Lung (tissue), 12 donors: ENCODE measurements around the gene TPRG1. TPM values are rescaled to one million over a fixed set of nuclear protein-coding genes. Genes with fewer than 3 reads are reported as not detected.

Source experiments
- ATAC-seq: fragments of 200-7000 bp; cut with Tn5 transposase; one replicate; pipeline ENCODE4 v1.9.1; 2020; ENCODE audit warnings: moderate number of reproducible peaks; ENCODE audit not compliant: insufficient read depth, low FRiP score
- DNase-seq, 3 donors: peaks; one replicate each; pipeline ENCODE4 v3.0.0-alpha.2; 2013 to 2017
- H3K27ac ChIP-seq, 2 donors: one replicate each; pipeline ENCODE4 v1.5.1; 2013; ENCODE audit warnings: mild to moderate bottlenecking in 2 of 2, moderate library complexity in 2 of 2, control low read depth in 1 of 2, inconsistent platforms in 1 of 2, low read depth in 1 of 2, low read length in 1 of 2
- H3K27me3 ChIP-seq, 3 donors: one replicate each; pipeline ENCODE4 v1.5.1; 2013; ENCODE audit warnings: low read length in 2 of 3; ENCODE audit not compliant: control insufficient read depth in 3 of 3, insufficient read depth in 3 of 3
- H3K36me3 ChIP-seq, 4 donors: one replicate each; pipeline ENCODE4 v1.5.1; 2013; ENCODE audit warnings: low read length in 4 of 4, mild to moderate bottlenecking in 1 of 4, moderate library complexity in 1 of 4; ENCODE audit not compliant: control insufficient read depth in 4 of 4, insufficient read depth in 4 of 4
- H3K4me1 ChIP-seq, 5 donors: one replicate each; pipeline ENCODE4 v1.5.1; 2013; ENCODE audit warnings: low read length in 5 of 5, mild to moderate bottlenecking in 2 of 5, moderate library complexity in 1 of 5; ENCODE audit not compliant: control insufficient read depth in 5 of 5, insufficient read depth in 5 of 5
- H3K4me3 ChIP-seq: one replicate; pipeline ENCODE4 v1.5.1; 2013; ENCODE audit warnings: mild to moderate bottlenecking, control low read depth, moderate library complexity
- H3K9ac ChIP-seq, 2 donors: one replicate each; pipeline ENCODE4 v1.5.1; 2013; ENCODE audit warnings: low read length in 2 of 2, control low read depth in 1 of 2; ENCODE audit not compliant: insufficient read depth in 1 of 2
- H3K9me3 ChIP-seq, 4 donors: one replicate each; pipeline ENCODE4 v1.5.1; 2013; ENCODE audit warnings: low read length in 3 of 4, mild to moderate bottlenecking in 1 of 4, moderate library complexity in 1 of 4; ENCODE audit not compliant: control insufficient read depth in 4 of 4, insufficient read depth in 3 of 4
- WGBS, 2 donors: extraction: QIAGEN DNeasy Blood & Tissue Kit; methylation state at CpG; one replicate each; pipeline ENCODE4 v1.1.7; 2013; 5-methylcytosine and 5-hydroxymethylcytosine counted together
- polyA plus RNA-seq, 2 donors: library from polyadenylated mRNA; stranded (reverse); fragments of 200-250 nt; gene quantifications; one replicate each; pipeline ENCODE4 v1.2.1, GENCODE V29; 2013
- total RNA-seq, 2 donors: library from RNA; depleted of rRNA in 1 of 2; stranded (reverse); fragments of >200 nt in 1 of 2; gene quantifications; one replicate each; pipeline ENCODE4 v1.2.1, GENCODE V29; 2014 to 2021
- TF ChIP-seq, protein P1 (sequence below): IDR thresholded peaks from 2 replicates; pipeline ENCODE4 v1.5.1; 2012; ENCODE audit warnings: mild to moderate bottlenecking; ENCODE audit errors: control extremely low read depth, extremely low read depth
- donor health status: control.
- donor health status: control.
- donor health status: Bipolar disorder and iron deficiency.
- donor health status: healthy.
- donor health status: DM: yes; HTN: yes; CAD: no.

Gene TPRG1
- total and polyA plus RNA-seq, 4 donors = 3.7 to 13.8 (median 9.4) TPM

DNA sequence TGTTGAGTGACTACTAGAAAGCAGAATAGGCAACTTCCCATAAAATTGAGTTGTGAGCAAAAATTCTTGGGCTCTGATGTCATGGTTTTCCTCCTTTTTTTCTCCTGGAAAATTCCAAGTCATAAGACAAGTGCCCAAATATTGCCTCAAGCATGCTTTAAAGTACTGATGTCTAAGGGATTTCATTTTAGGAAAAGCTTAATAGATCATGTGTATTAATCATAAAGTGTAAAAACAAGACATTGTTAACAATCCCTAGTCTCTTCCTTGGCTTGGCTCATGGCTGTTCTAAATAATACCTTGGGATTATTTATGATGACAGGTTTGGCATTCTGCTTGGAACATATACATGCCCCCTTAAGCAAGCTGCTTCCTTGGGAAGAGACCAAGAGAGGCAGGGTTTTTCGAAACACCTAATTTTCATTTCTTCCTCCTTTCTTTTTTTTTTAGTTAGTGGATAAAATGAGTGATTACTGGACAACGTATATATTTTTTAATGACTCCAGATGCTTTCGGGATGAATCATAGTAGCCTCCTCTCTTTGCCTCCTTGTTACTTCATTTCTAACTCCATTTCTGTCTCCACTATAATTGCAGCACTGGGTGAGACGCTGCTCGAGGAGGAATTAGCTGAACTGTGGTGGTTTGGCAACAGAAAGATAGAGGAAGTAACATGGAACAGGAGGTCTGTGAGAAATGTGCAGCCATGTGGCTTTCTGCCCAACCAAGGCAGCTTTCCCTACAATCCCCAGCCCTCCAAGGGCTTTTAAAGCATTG, 104.9 kb downstream of the TPRG1 start:
- ATAC-seq (peak; percentile 29), DNase-seq (peak; percentile 52 to 80 (median 64))
- Histone ChIP-seq H3K9me3 (no peaks in the 10 kb centered on the region), H3K9ac (no peak overlapping the region), H3K4me3 (no peak overlapping the region), H3K36me3 (no peaks in the 10 kb centered on the region), H3K27ac (no peak overlapping the region), H3K27me3 (no peaks in the 10 kb centered on the region), H3K4me1 (peaks cover 0 to 10% (median 0%) of the 10 kb centered on the region in 5 donors)
- TF ChIP-seq, protein P1, sequence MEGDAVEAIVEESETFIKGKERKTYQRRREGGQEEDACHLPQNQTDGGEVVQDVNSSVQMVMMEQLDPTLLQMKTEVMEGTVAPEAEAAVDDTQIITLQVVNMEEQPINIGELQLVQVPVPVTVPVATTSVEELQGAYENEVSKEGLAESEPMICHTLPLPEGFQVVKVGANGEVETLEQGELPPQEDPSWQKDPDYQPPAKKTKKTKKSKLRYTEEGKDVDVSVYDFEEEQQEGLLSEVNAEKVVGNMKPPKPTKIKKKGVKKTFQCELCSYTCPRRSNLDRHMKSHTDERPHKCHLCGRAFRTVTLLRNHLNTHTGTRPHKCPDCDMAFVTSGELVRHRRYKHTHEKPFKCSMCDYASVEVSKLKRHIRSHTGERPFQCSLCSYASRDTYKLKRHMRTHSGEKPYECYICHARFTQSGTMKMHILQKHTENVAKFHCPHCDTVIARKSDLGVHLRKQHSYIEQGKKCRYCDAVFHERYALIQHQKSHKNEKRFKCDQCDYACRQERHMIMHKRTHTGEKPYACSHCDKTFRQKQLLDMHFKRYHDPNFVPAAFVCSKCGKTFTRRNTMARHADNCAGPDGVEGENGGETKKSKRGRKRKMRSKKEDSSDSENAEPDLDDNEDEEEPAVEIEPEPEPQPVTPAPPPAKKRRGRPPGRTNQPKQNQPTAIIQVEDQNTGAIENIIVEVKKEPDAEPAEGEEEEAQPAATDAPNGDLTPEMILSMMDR = no peak
- 30 to 33% methylated on average over 5 of the region's 5 CpGs for WGBS, 2 donors

DNA sequence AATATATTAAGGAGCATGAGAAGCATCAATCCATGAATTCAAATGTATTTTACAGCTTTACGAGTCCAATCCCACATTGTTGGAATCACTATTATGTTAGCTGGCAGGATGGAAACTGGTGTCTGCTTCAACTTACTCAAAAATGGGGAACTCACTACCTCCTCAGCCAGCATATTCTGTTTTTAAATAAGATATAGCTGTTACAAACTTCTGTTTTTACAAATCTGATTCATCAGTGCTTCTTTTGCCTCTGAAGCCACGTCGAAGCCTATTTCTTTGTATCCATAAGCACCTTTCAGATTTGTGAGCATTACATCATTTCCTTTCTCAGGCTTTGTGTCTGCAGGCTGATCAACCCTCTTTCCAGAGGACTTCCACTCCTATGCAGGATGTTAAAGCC, 105.9 kb downstream of the TPRG1 start:
- peaks cover 0 to 10% (median 0%) of the 10 kb centered on the region in 5 donors for H3K4me1 ChIP-seq
- TF ChIP-seq, protein P1 = no peak
- no peaks in the 10 kb centered on the region for H3K27me3 ChIP-seq
- H3K4me3 ChIP-seq = no peak overlapping the region
- H3K36me3 ChIP-seq = no peaks in the 10 kb centered on the region
- H3K9ac ChIP-seq = peak overlapping the region in 1 of 2 donors; percentile 8
- DNase-seq (no peak), ATAC-seq (no peak)
- H3K9me3 ChIP-seq = no peaks in the 10 kb centered on the region
- H3K27ac ChIP-seq = no peak overlapping the region
- 52 to 59% methylated on average over 3 of the region's 3 CpGs for WGBS, 2 donors

DNA sequence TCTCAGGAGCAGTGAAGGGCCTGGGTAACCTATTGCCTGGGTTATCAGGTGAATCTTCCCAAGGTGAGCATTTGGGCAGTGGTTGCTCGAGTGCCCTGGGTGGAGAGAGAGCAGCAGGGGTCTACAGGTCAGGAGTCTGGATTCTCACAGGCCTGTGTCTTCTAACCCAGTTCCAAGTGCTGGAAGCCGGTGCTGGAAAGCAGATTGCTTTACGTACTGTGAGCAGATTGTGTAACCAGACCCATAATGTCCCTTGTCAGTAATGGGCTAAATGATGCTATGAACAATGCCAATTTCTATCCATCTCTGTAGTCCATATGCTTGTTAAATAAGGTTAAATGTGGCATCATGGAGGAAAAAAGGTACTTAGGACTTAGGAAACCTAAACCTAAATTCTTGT, 106.5 kb downstream of the TPRG1 start:
- no peak for DNase-seq
- Histone ChIP-seq H3K9me3 (no peaks in the 10 kb centered on the region), H3K27me3 (no peaks in the 10 kb centered on the region), H3K4me1 (peaks cover 0 to 10% (median 0%) of the 10 kb centered on the region in 5 donors), H3K27ac (no peak overlapping the region), H3K4me3 (no peak overlapping the region), H3K36me3 (no peaks in the 10 kb centered on the region), H3K9ac (no peak overlapping the region)
- ATAC-seq = no peak
- 82 to 83% methylated on average over 3 of the region's 3 CpGs for WGBS, 2 donors
- TF ChIP-seq, protein P1 = no peak

GRCh38 chr3:189282189-189282588, 110.4 kb downstream of the TPRG1 start:
- no peak overlapping the region for H3K27ac ChIP-seq
- no peaks in the 10 kb centered on the region for H3K9me3 ChIP-seq
- H3K4me3 ChIP-seq = no peak overlapping the region
- H3K27me3 ChIP-seq = no peaks in the 10 kb centered on the region
- H3K36me3 ChIP-seq = no peaks in the 10 kb centered on the region
- ATAC-seq (no peak), DNase-seq (no peak)
- no peak overlapping the region for H3K9ac ChIP-seq
- WGBS, 2 donors = 71 to 78% methylated on average over 3 of the region's 3 CpGs
- peaks cover 0 to 1% (median 0%) of the 10 kb centered on the region in 5 donors for H3K4me1 ChIP-seq
- TF ChIP-seq, protein P1 = no peak
